Hematopoietic multipotent progenitor cell (in vitro differentiated cells): ENCODE data around the gene HAVCR2. TPM values are rescaled to one million over a fixed set of nuclear protein-coding genes. Genes with fewer than 3 reads are reported as not detected.
"Not testable (repeated sequence)": the region's sequence is repeated elsewhere in the genome, so short reads cannot be mapped to it uniquely, and the experiment has no call there.

ENCODE experiments used
- DNase-seq, 3 donors: peaks; one replicate each; pipeline ENCODE4 v3.0.0-alpha.2; 2011 to 2015; ENCODE audit warnings: low read depth in 2 of 3, low spot score in 2 of 3
- total RNA-seq: library from RNA; depleted of rRNA; stranded (reverse); fragments of >200 nt; gene quantifications from one replicate; pipeline ENCODE4 v1.2.3, GENCODE V29; 2012

HAVCR2 gene
- total RNA-seq, 1 donor = 5.9 TPM

- no peak for DNase-seq
Observed at GRCh38 chr5:157100140-157100679, 8.6 kb downstream of the HAVCR2 start.

- no peak for DNase-seq
Observed at GRCh38 chr5:157088342-157088990, 20.4 kb downstream of the HAVCR2 start.

GRCh38 chr5:157086751-157087359 lies 22.0 kb downstream of the HAVCR2 start:
- DNase-seq = no peak

GRCh38 chr5:157085930-157086329 lies 22.9 kb downstream of the HAVCR2 start:
- DNase-seq = no peak

GRCh38 chr5:157080286-157080685 lies 28.6 kb downstream of the HAVCR2 start:
- DNase-seq = no peak

GRCh38 chr5:157076558-157076957 lies 32.3 kb downstream of the HAVCR2 start:
- DNase-seq = no peak

GRCh38 chr5:157072508-157072907 lies 36.3 kb downstream of the HAVCR2 start:
- no peak for DNase-seq

- DNase-seq = no peak
Observed at GRCh38 chr5:157069949-157070348, 38.9 kb downstream of the HAVCR2 start.

- no peak for DNase-seq
Observed at GRCh38 chr5:157068785-157069184, 40.1 kb downstream of the HAVCR2 start.

GRCh38 chr5:157068339-157068738 lies 40.5 kb downstream of the HAVCR2 start:
- DNase-seq = no peak

- no peak for DNase-seq
Observed at GRCh38 chr5:157067005-157067404, 41.8 kb downstream of the HAVCR2 start.

- DNase-seq = no peak
Observed at GRCh38 chr5:157066080-157066479, 42.8 kb downstream of the HAVCR2 start.

- no peak for DNase-seq
Observed at GRCh38 chr5:157063776-157064430, 44.9 kb downstream of the HAVCR2 start.

- DNase-seq = no peak
Observed at GRCh38 chr5:157059891-157060290, 49.0 kb downstream of the HAVCR2 start.

GRCh38 chr5:157059093-157059539 lies 49.7 kb downstream of the HAVCR2 start, which contains the start of gene HAVCR1:
TSS of gene HAVCR1 (minus strand) at chr5:157059116. CDS start at chr5:157057943, 1,173 bp downstream.
- no peak for DNase-seq

GRCh38 chr5:157057459-157058370 lies 51.1 kb downstream of the HAVCR2 start:
- DNase-seq = no peak

GRCh38 chr5:157056848-157057247 lies 52.0 kb downstream of the HAVCR2 start:
- DNase-seq = not testable (repeated sequence)

GRCh38 chr5:157051604-157052245 lies 57.1 kb downstream of the HAVCR2 start:
- no peak for DNase-seq

GRCh38 chr5:157050050-157050449 lies 58.8 kb downstream of the HAVCR2 start:
- DNase-seq = no peak

GRCh38 chr5:157049605-157050004 lies 59.2 kb downstream of the HAVCR2 start:
- no peak for DNase-seq
